ENCODE measurements around the gene NPFFR1. TPM values are rescaled to one million over a fixed set of nuclear protein-coding genes. Genes with fewer than 3 reads are reported as not detected.
A peak's percentile ranks its signal among the peaks of the same experiment; 100 is the strongest.
"Not testable (repeated sequence)": the region's sequence is repeated elsewhere in the genome, so short reads cannot be mapped to it uniquely, and the experiment has no call there.

NPFFR1 gene
- polyA plus RNA-seq, 3 donors from 2014 or later: not detected

GRCh38 chr10:70271996-70272924 is 11.5 kb downstream of the NPFFR1 start:
- no peak for DNase-seq
- H3K27ac Mint-ChIP-seq: peak overlapping the region in 1 of 6 donors; percentile 30

GRCh38 chr10:70270952-70271351 is 12.9 kb downstream of the NPFFR1 start:
- H3K36me3 Mint-ChIP-seq: no peaks in the 10 kb centered on the region
- DNase-seq: no peak
- H3K4me3 Mint-ChIP-seq: no peak overlapping the region
- H3K9me3 Mint-ChIP-seq: peaks cover 0 to 1% (median 0%) of the 10 kb centered on the region in 6 donors
- no peak overlapping the region for H3K27ac Mint-ChIP-seq
- H3K27me3 Mint-ChIP-seq (ENCODE audit: low read depth in 3 of 3): peaks cover 0 to 4% (median 2%) of the 10 kb centered on the region in 3 donors
- peaks cover 8 to 9% of the 10 kb centered on the region in 2 donors for H3K4me1 Mint-ChIP-seq

More at GRCh38 chr10:70271996-70272924, 11.5 kb downstream of the NPFFR1 start:
- H3K4me1 Mint-ChIP-seq: peaks cover 8 to 9% of the 10 kb centered on the region in 2 donors
- H3K4me3 Mint-ChIP-seq: peak overlapping the region in 1 of 5 donors; percentile 5
- H3K27me3 Mint-ChIP-seq (ENCODE audit: low read depth in 3 of 3): peaks cover 0 to 2% (median 2%) of the 10 kb centered on the region in 3 donors
- no peaks in the 10 kb centered on the region for H3K36me3 Mint-ChIP-seq
- no peaks in the 10 kb centered on the region for H3K9me3 Mint-ChIP-seq

GRCh38 chr10:70269741-70270140 is 14.1 kb downstream of the NPFFR1 start:
- Mint-ChIP-seq H3K36me3 (no peaks in the 10 kb centered on the region), H3K27ac (no peak overlapping the region), H3K4me3 (no peak overlapping the region), H3K4me1 (peaks cover 8 to 9% of the 10 kb centered on the region in 2 donors), H3K27me3 (ENCODE audit: low read depth in 3 of 3) (peaks cover 0 to 4% (median 2%) of the 10 kb centered on the region in 3 donors), H3K9me3 (peaks cover 0 to 2% (median 0%) of the 10 kb centered on the region in 6 donors)
- no peak for DNase-seq

DNA sequence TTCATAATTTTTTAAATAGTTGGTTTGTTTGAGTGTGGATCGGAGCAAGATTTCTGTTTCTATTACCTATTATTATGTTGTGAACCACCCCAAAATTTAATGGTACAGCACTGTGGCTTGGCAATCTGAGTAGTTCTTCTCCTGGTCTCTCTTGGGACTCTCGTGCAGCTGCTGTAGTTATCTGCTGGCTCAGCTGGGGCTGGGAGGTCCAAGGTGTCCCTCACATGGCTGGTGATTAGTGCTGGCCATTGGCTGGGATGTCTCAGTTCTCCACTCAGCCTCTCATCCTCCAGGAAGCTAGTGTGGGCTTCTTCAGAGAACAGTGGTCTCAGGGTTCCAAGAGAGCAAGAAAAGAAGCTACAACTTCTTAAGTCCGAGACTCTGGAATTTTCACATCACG is 15.4 kb downstream of the NPFFR1 start:
- H3K27ac Mint-ChIP-seq: no peak overlapping the region

DNA sequence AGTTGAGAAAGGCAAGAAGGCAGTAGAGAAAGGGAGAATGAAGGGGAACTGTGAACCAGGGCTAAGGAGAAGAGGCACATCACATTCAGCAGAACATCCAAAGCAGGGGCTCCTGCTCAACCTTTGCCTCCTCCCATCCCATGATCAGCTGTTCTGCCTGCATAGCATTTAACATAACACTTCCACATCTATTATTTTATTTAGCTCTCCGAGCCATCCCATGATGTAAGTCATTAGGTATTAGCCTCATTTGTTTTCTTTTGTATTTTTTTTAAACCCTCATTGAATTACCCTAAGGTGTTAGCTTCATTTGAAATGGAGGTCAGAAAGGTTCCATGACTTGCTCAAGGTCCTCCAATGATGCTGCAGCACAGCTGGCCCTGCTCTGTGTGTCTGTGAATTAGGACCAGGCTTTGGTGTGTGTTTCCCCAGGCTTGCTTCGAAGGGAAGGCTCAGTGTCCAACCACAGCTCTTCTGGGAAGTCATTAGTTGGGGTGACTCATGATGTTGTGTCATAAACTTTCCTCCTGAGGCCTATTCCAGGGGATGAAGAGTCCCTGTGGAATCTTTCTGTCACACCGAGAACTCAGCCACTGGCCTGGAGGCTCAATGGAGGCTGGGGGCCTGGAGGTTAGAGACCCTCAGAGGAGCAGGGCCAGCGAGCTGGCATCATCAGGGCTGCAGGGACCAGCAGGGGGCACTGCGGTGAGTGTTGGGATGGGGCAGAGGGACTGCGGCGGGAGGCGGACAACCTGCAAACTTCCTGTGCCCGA is 16.5 kb downstream of the NPFFR1 start:
- H3K4me3 Mint-ChIP-seq: no peak overlapping the region
- peaks cover 0 to 2% (median 0%) of the 10 kb centered on the region in 6 donors for H3K9me3 Mint-ChIP-seq
- H3K36me3 Mint-ChIP-seq: no peaks in the 10 kb centered on the region
- H3K27ac Mint-ChIP-seq: no peak overlapping the region
- peaks cover 0 to 1% of the 10 kb centered on the region in 2 donors for H3K4me1 Mint-ChIP-seq
- peaks cover 2 to 4% (median 4%) of the 10 kb centered on the region in 3 donors for H3K27me3 Mint-ChIP-seq (ENCODE audit: low read depth in 3 of 3)
- DNase-seq: no peak

More for the DNA sequence above, 15.4 kb downstream of the NPFFR1 start:
- Mint-ChIP-seq H3K4me1 (peaks cover 8 to 9% of the 10 kb centered on the region in 2 donors), H3K27me3 (ENCODE audit: low read depth in 3 of 3) (peaks cover 2 to 4% (median 4%) of the 10 kb centered on the region in 3 donors), H3K36me3 (no peaks in the 10 kb centered on the region), H3K4me3 (no peak overlapping the region), H3K9me3 (peaks cover 0 to 2% (median 0%) of the 10 kb centered on the region in 6 donors)
- DNase-seq: no peak

DNA sequence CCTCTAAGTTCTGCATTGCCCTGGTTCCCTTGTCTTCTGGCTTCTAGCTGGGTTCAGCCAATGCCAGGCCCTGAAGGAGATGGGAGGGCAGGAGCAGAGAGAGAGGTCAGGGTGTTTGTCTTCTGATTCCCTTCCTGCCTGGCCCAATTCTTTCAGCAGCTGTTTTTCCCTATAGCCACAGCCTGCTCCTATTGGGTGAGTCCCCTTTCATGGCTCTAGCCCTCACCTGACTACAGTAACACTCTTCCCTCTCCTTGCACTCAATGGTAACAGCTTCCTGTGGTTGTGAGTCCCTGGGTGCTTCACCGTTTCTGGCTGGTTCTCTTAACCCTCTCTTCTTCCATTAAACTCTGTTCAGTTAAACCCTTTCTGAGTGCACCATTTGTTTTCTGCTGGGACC is 17.1 kb downstream of the NPFFR1 start:
- no peak for DNase-seq
- peaks cover 0 to 2% (median 0%) of the 10 kb centered on the region in 6 donors for H3K9me3 Mint-ChIP-seq
- no peaks in the 10 kb centered on the region for H3K4me1 Mint-ChIP-seq
- no peaks in the 10 kb centered on the region for H3K36me3 Mint-ChIP-seq
- H3K27me3 Mint-ChIP-seq (ENCODE audit: low read depth in 3 of 3): peaks cover 2 to 5% (median 2%) of the 10 kb centered on the region in 3 donors
- H3K4me3 Mint-ChIP-seq: no peak overlapping the region
- no peak overlapping the region for H3K27ac Mint-ChIP-seq

- DNase-seq: no peak
- Mint-ChIP-seq H3K4me1 (no peaks in the 10 kb centered on the region), H3K27ac (no peak overlapping the region), H3K4me3 (no peak overlapping the region), H3K36me3 (no peaks in the 10 kb centered on the region), H3K27me3 (ENCODE audit: low read depth in 3 of 3) (peaks cover 2 to 6% (median 4%) of the 10 kb centered on the region in 3 donors), H3K9me3 (peaks cover 0 to 4% (median 0%) of the 10 kb centered on the region in 6 donors)
These were observed 17.7 kb downstream of the NPFFR1 start for GRCh38 chr10:70266056-70266455.

GRCh38 chr10:70265032-70265689 is 18.6 kb downstream of the NPFFR1 start:
- Mint-ChIP-seq H3K36me3 (no peaks in the 10 kb centered on the region), H3K4me3 (no peak overlapping the region), H3K27ac (no peak overlapping the region), H3K9me3 (peaks cover 0 to 5% (median 0%) of the 10 kb centered on the region in 6 donors), H3K4me1 (no peaks in the 10 kb centered on the region), H3K27me3 (ENCODE audit: low read depth in 3 of 3) (peaks cover 2 to 6% (median 4%) of the 10 kb centered on the region in 3 donors)
- DNase-seq: no peak

DNA sequence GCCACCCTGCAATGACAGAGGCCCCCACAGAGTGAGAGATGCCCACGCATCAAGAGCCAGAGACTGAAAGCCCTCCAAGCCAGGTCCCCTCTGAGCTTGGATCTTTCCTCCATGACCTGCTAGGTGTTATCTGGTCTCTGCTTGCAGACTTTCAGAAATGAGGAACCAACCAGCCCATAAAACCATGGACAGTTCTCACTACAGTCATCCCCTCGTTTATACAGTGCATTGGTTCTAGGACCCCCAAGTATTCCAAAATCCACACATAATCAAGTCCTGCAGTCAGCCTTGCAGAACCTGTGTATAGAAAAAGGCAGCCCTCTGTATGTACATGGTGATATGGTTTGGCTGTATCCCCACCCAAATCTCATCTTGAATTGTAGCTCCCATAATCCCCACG is 23.1 kb downstream of the NPFFR1 start:
- Mint-ChIP-seq H3K27me3 (ENCODE audit: low read depth in 3 of 3) (peaks cover 4 to 10% (median 6%) of the 10 kb centered on the region in 3 donors), H3K27ac (no peak overlapping the region), H3K4me1 (peaks cover under 1 to 3% of the 10 kb centered on the region in 2 donors), H3K36me3 (no peaks in the 10 kb centered on the region), H3K9me3 (peaks cover 0 to 5% (median 0%) of the 10 kb centered on the region in 6 donors), H3K4me3 (no peak overlapping the region)
- no peak for DNase-seq

DNA sequence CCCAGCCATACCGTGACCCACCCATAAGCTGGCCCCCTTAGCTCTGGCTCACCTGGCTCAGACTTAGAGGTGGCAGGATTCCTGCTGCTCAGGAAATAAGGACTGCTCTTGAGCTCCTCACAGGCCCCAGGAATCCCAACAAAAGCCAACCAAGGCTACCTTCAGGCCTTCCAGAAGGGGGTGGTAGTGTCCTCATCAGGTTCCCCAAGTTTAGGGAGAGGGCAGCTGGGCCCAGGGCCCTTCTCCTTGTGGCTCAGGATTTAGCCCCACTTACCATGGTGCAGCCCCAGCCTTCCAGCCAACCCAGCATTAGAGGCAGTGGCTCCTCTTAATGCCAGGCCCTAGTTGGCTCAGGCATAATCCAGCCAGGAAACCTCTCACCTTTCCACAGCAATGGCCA is 23.5 kb downstream of the NPFFR1 start:
- peaks cover 5 to 7% of the 10 kb centered on the region in 2 donors for H3K4me1 Mint-ChIP-seq
- H3K27ac Mint-ChIP-seq: no peak overlapping the region
- H3K36me3 Mint-ChIP-seq: no peaks in the 10 kb centered on the region
- no peak for DNase-seq
- peaks cover 6 to 10% (median 7%) of the 10 kb centered on the region in 3 donors for H3K27me3 Mint-ChIP-seq (ENCODE audit: low read depth in 3 of 3)
- H3K4me3 Mint-ChIP-seq: no peak overlapping the region
- H3K9me3 Mint-ChIP-seq: peaks cover 0 to 5% (median 0%) of the 10 kb centered on the region in 6 donors

DNA sequence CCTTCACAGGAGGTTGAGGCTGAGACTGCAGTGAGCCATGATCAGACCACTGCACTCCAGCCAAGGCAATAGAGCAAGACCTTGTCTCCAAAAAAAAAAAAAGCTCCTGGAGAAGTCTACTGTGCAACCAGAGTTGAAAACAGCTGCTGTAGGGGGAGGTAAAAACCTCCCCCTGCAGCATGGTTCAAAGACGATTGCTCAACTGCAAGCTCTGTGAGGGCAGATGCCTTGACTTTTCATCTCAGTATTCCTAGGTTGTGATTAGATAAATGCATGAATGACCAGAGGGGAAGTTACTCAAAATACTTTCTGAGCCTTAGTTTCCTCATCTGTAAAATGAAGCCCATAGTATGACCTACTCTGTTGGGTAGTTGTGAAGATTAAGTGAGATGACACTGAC is 25.6 kb downstream of the NPFFR1 start:
- Mint-ChIP-seq H3K27me3 (ENCODE audit: low read depth in 3 of 3) (peaks cover 8 to 12% (median 9%) of the 10 kb centered on the region in 3 donors), H3K27ac (no peak overlapping the region), H3K4me3 (no peak overlapping the region), H3K9me3 (peaks cover 0 to 5% (median 0%) of the 10 kb centered on the region in 6 donors), H3K36me3 (no peaks in the 10 kb centered on the region), H3K4me1 (peaks cover 5 to 9% of the 10 kb centered on the region in 2 donors)
- no peak for DNase-seq

GRCh38 chr10:70257816-70258215 is 26.0 kb downstream of the NPFFR1 start:
- not testable (repeated sequence) for H3K4me3 Mint-ChIP-seq, DNase-seq, H3K36me3 Mint-ChIP-seq, H3K9me3 Mint-ChIP-seq, H3K4me1 Mint-ChIP-seq, H3K27ac Mint-ChIP-seq
- peaks cover 9 to 12% (median 11%) of the 10 kb centered on the region in 3 donors for H3K27me3 Mint-ChIP-seq (ENCODE audit: low read depth in 3 of 3)

DNA sequence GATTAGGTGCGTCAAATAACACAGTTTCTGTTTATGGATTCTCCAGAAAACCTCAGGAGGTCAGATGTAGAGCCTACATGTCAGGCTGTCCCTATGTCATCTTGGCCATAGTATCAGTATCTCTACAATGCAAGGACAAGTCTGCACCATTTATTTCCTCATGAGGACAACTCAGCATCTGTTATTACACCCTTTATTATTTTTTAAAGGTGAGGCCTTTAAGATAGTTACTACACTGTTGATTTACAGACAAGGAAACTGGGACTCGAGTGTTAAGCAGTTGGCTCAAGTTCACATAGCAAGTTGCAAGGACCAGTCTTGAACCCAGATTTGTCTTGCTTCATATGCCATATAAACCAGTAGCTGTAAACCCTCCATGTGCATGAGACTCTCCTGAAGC is 27.3 kb downstream of the NPFFR1 start:
- H3K4me1 Mint-ChIP-seq: peaks cover 5 to 9% of the 10 kb centered on the region in 2 donors
- peaks cover 8 to 12% (median 11%) of the 10 kb centered on the region in 3 donors for H3K27me3 Mint-ChIP-seq (ENCODE audit: low read depth in 3 of 3)
- no peak overlapping the region for H3K27ac Mint-ChIP-seq
- H3K4me3 Mint-ChIP-seq: peak overlapping the region in 3 of 5 donors; percentile 7 to 42 (median 33)
- DNase-seq: no peak
- no peaks in the 10 kb centered on the region for H3K36me3 Mint-ChIP-seq
- peaks cover 0 to 5% (median 0%) of the 10 kb centered on the region in 6 donors for H3K9me3 Mint-ChIP-seq

Data from immature natural killer cell (primary cell).